ENCODE measurements around the gene TMEM260.
"Not testable (repeated sequence)": the region's sequence is repeated elsewhere in the genome, so short reads cannot be mapped to it uniquely, and the experiment has no call there.

Gene TMEM260

GRCh38 chr14:56608689-56609088 lies 29.1 kb downstream of the TMEM260 start:
- H3K9me3 ChIP-seq (ENCODE audit: insufficient read depth, low read depth, low read length): no peaks in the 10 kb centered on the region
- no peaks in the 10 kb centered on the region for H3K27me3 ChIP-seq (ENCODE audit: insufficient read depth, low read length)
- no peak overlapping the region for H3K9ac ChIP-seq (ENCODE audit: low read depth, low read length)
- peaks cover 26% of the 10 kb centered on the region for H3K36me3 ChIP-seq (ENCODE audit: insufficient read depth, low read depth, low read length)
- no peaks in the 10 kb centered on the region for H3K4me1 ChIP-seq (ENCODE audit: insufficient read depth, low read length)
- no peak overlapping the region for H3K4me3 ChIP-seq (ENCODE audit: low read length)
- no peak overlapping the region for H3K27ac ChIP-seq (ENCODE audit: low read length)

DNA sequence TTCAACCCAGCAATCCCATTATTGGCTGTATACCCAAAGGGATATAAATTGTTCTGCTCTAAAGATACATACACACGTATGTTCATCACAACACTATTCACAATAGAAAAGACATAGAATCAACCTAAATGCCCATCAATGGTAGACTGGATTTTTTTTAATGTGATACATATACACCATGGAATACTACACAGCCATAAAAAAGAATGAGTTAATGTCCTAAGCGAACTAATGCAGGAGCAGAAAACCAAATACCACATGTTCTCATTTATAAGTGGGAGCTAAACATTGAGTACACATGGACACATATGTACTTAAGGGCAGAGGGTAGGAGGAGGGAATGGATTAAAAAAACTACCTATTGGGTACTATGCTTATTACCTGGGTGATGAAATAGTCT lies 32.1 kb downstream of the TMEM260 start:
- not testable (repeated sequence) for H3K4me1 ChIP-seq (ENCODE audit: insufficient read depth, low read length); H3K4me3 ChIP-seq (ENCODE audit: low read length); H3K9ac ChIP-seq (ENCODE audit: low read depth, low read length); H3K9me3 ChIP-seq (ENCODE audit: insufficient read depth, low read depth, low read length); H3K27me3 ChIP-seq (ENCODE audit: insufficient read depth, low read length); H3K27ac ChIP-seq (ENCODE audit: low read length)
- peaks cover 33% of the 10 kb centered on the region for H3K36me3 ChIP-seq (ENCODE audit: insufficient read depth, low read depth, low read length)

DNA sequence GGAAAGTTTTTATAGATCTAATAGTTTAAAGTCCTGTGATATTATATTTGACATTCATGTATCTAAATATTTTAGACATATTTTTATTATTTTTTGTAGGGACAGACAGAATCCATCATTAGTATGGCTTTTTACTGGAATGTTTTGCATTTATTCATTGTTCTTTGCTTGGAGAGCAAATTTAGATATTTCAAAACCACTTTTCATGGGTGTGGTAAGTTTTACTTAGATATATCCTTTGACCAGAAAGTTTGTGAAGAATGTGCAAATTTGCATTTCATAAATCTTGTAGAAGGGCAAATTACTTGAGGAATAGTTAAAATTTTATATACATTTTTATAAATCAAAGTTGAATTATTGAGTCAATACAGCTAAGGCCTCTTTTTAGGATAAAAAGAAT lies 37.5 kb downstream of the TMEM260 start:
- Histone ChIP-seq H3K4me1 (ENCODE audit: insufficient read depth, low read length) (no peaks in the 10 kb centered on the region), H3K27ac (ENCODE audit: low read length) (no peak overlapping the region), H3K36me3 (ENCODE audit: insufficient read depth, low read depth, low read length) (peaks cover 44% of the 10 kb centered on the region), H3K9me3 (ENCODE audit: insufficient read depth, low read depth, low read length) (no peaks in the 10 kb centered on the region), H3K27me3 (ENCODE audit: insufficient read depth, low read length) (no peaks in the 10 kb centered on the region), H3K4me3 (ENCODE audit: low read length) (no peak overlapping the region), H3K9ac (ENCODE audit: low read depth, low read length) (no peak overlapping the region)

- H3K27ac ChIP-seq (ENCODE audit: low read length): no peak overlapping the region
- H3K4me3 ChIP-seq (ENCODE audit: low read length): no peak overlapping the region
- H3K9me3 ChIP-seq (ENCODE audit: insufficient read depth, low read depth, low read length): 0 out of 2 replicates have a peak, but pooled peaks cover 3% of the 10 kb centered on the region
- no peaks in the 10 kb centered on the region for H3K27me3 ChIP-seq (ENCODE audit: insufficient read depth, low read length)
- H3K4me1 ChIP-seq (ENCODE audit: insufficient read depth, low read length): no peaks in the 10 kb centered on the region
- peaks cover 27% of the 10 kb centered on the region for H3K36me3 ChIP-seq (ENCODE audit: insufficient read depth, low read depth, low read length)
- H3K9ac ChIP-seq (ENCODE audit: low read depth, low read length): no peak overlapping the region
Observed at GRCh38 chr14:56630707-56631106, 51.1 kb downstream of the TMEM260 start.

GRCh38 chr14:56632195-56632594 lies 52.6 kb downstream of the TMEM260 start:
- no peaks in the 10 kb centered on the region for H3K4me1 ChIP-seq (ENCODE audit: insufficient read depth, low read length)
- H3K27me3 ChIP-seq (ENCODE audit: insufficient read depth, low read length): no peaks in the 10 kb centered on the region
- H3K36me3 ChIP-seq (ENCODE audit: insufficient read depth, low read depth, low read length): peaks cover 42% of the 10 kb centered on the region
- no peak overlapping the region for H3K4me3 ChIP-seq (ENCODE audit: low read length)
- no peak overlapping the region for H3K27ac ChIP-seq (ENCODE audit: low read length)
- H3K9me3 ChIP-seq (ENCODE audit: insufficient read depth, low read depth, low read length): 0 out of 2 replicates have a peak, but pooled peaks cover 3% of the 10 kb centered on the region
- no peak overlapping the region for H3K9ac ChIP-seq (ENCODE audit: low read depth, low read length)

GRCh38 chr14:56633544-56633943 lies 53.9 kb downstream of the TMEM260 start:
- Histone ChIP-seq H3K36me3 (ENCODE audit: insufficient read depth, low read depth, low read length) (peaks cover 55% of the 10 kb centered on the region), H3K4me1 (ENCODE audit: insufficient read depth, low read length) (no peaks in the 10 kb centered on the region), H3K9ac (ENCODE audit: low read depth, low read length) (no peak overlapping the region), H3K27me3 (ENCODE audit: insufficient read depth, low read length) (no peaks in the 10 kb centered on the region), H3K27ac (ENCODE audit: low read length) (no peak overlapping the region), H3K9me3 (ENCODE audit: insufficient read depth, low read depth, low read length) (peaks cover 5% of the 10 kb centered on the region; the same call in 1 of the 2 replicates), H3K4me3 (ENCODE audit: low read length) (no peak overlapping the region)

GRCh38 chr14:56635041-56635440 lies 55.4 kb downstream of the TMEM260 start:
- H3K9me3 ChIP-seq (ENCODE audit: insufficient read depth, low read depth, low read length): peaks cover 19% of the 10 kb centered on the region
- no peak overlapping the region for H3K4me3 ChIP-seq (ENCODE audit: low read length)
- H3K27me3 ChIP-seq (ENCODE audit: insufficient read depth, low read length): no peaks in the 10 kb centered on the region
- H3K27ac ChIP-seq (ENCODE audit: low read length): no peak overlapping the region
- H3K9ac ChIP-seq (ENCODE audit: low read depth, low read length): no peak overlapping the region
- H3K36me3 ChIP-seq (ENCODE audit: insufficient read depth, low read depth, low read length): peaks cover 70% of the 10 kb centered on the region
- H3K4me1 ChIP-seq (ENCODE audit: insufficient read depth, low read length): no peaks in the 10 kb centered on the region

- H3K4me3 ChIP-seq (ENCODE audit: low read length): no peak overlapping the region
- peaks cover 12% of the 10 kb centered on the region; the same call in 1 of the 2 replicates for H3K4me1 ChIP-seq (ENCODE audit: insufficient read depth, low read length)
- no peak overlapping the region for H3K9ac ChIP-seq (ENCODE audit: low read depth, low read length)
- peaks cover 13% of the 10 kb centered on the region; the same call in 1 of the 2 replicates for H3K27me3 ChIP-seq (ENCODE audit: insufficient read depth, low read length)
- H3K9me3 ChIP-seq (ENCODE audit: insufficient read depth, low read depth, low read length): no peaks in the 10 kb centered on the region
- no peak overlapping the region for H3K27ac ChIP-seq (ENCODE audit: low read length)
- peaks cover 8% of the 10 kb centered on the region; the same call in 1 of the 2 replicates for H3K36me3 ChIP-seq (ENCODE audit: insufficient read depth, low read depth, low read length)
Observed at GRCh38 chr14:56647493-56647892, 67.9 kb downstream of the TMEM260 start.

GRCh38 chr14:56648508-56649301 lies 69.1 kb downstream of the TMEM260 start:
- H3K4me3 ChIP-seq (ENCODE audit: low read length): no peak overlapping the region
- peaks cover 13% of the 10 kb centered on the region; the same call in 1 of the 2 replicates for H3K27me3 ChIP-seq (ENCODE audit: insufficient read depth, low read length)
- H3K27ac ChIP-seq (ENCODE audit: low read length): no peak overlapping the region
- H3K4me1 ChIP-seq (ENCODE audit: insufficient read depth, low read length): peaks cover 12% of the 10 kb centered on the region; the same call in 1 of the 2 replicates
- no peaks in the 10 kb centered on the region for H3K9me3 ChIP-seq (ENCODE audit: insufficient read depth, low read depth, low read length)
- H3K36me3 ChIP-seq (ENCODE audit: insufficient read depth, low read depth, low read length): peaks cover 8% of the 10 kb centered on the region; the same call in 1 of the 2 replicates
- no peak overlapping the region for H3K9ac ChIP-seq (ENCODE audit: low read depth, low read length)

- Histone ChIP-seq H3K27me3 (ENCODE audit: insufficient read depth, low read length) (peaks cover 13% of the 10 kb centered on the region; the same call in 1 of the 2 replicates), H3K9ac (ENCODE audit: low read depth, low read length) (no peak overlapping the region), H3K4me3 (ENCODE audit: low read length) (no peak overlapping the region), H3K4me1 (ENCODE audit: insufficient read depth, low read length) (peaks cover 12% of the 10 kb centered on the region; the same call in 1 of the 2 replicates), H3K36me3 (ENCODE audit: insufficient read depth, low read depth, low read length) (peaks cover 8% of the 10 kb centered on the region; the same call in 1 of the 2 replicates), H3K27ac (ENCODE audit: low read length) (no peak overlapping the region), H3K9me3 (ENCODE audit: insufficient read depth, low read depth, low read length) (no peaks in the 10 kb centered on the region)
Observed at GRCh38 chr14:56649382-56649781, 69.8 kb downstream of the TMEM260 start.

GRCh38 chr14:56650048-56650447 lies 70.5 kb downstream of the TMEM260 start:
- Histone ChIP-seq H3K9ac (ENCODE audit: low read depth, low read length) (no peak overlapping the region), H3K27ac (ENCODE audit: low read length) (no peak overlapping the region)

DNA sequence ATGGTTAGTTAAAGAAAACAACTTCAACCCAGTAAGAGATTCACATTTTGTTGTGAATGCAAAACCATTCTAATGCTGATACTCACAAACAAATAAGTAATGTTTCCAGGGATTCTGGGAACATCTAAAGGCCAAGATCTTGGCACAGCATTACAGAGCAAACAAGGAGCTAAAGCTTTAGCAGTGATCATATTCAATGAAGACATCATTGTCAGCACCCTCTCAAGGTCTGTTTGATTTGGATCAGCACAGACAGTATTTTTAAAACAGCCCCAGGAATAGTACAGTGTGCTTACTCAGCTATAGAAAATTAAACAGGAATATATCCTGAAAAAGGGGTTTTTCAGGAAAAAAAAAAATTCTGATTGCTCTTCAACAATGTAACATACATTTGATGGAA lies 71.4 kb downstream of the TMEM260 start:
- no peak overlapping the region for H3K27ac ChIP-seq (ENCODE audit: low read length)
- no peak overlapping the region for H3K9ac ChIP-seq (ENCODE audit: low read depth, low read length)
- peaks cover 8% of the 10 kb centered on the region; the same call in 1 of the 2 replicates for H3K36me3 ChIP-seq (ENCODE audit: insufficient read depth, low read depth, low read length)
- no peak overlapping the region for H3K4me3 ChIP-seq (ENCODE audit: low read length)
- H3K4me1 ChIP-seq (ENCODE audit: insufficient read depth, low read length): peaks cover 12% of the 10 kb centered on the region; the same call in 1 of the 2 replicates
- no peaks in the 10 kb centered on the region for H3K9me3 ChIP-seq (ENCODE audit: insufficient read depth, low read depth, low read length)
- H3K27me3 ChIP-seq (ENCODE audit: insufficient read depth, low read length): peaks cover 18% of the 10 kb centered on the region; the same call in 1 of the 2 replicates

More at GRCh38 chr14:56650048-56650447, 70.5 kb downstream of the TMEM260 start:
- H3K4me1 ChIP-seq (ENCODE audit: insufficient read depth, low read length): peaks cover 12% of the 10 kb centered on the region; the same call in 1 of the 2 replicates
- no peaks in the 10 kb centered on the region for H3K9me3 ChIP-seq (ENCODE audit: insufficient read depth, low read depth, low read length)
- H3K27me3 ChIP-seq (ENCODE audit: insufficient read depth, low read length): peaks cover 13% of the 10 kb centered on the region; the same call in 1 of the 2 replicates
- H3K4me3 ChIP-seq (ENCODE audit: low read length): no peak overlapping the region
- H3K36me3 ChIP-seq (ENCODE audit: insufficient read depth, low read depth, low read length): peaks cover 8% of the 10 kb centered on the region; the same call in 1 of the 2 replicates

Measured in iPS-20b (cell line).